WTC11 (cell line): ENCODE measurements around the gene VIPAS39. TPM values are rescaled to one million over a fixed set of nuclear protein-coding genes. Genes with fewer than 3 reads are reported as not detected.
A peak's percentile ranks its signal among the peaks of the same experiment; 100 is the strongest.

Experiments
- ATAC-seq: fragments of 200-7000 bp; cut with Tn5 transposase; 2 replicates; pipeline ENCODE4 v1.10.0; 2021; ENCODE audit warnings: mild to moderate bottlenecking, moderate library complexity
- CTCF ChIA-PET: fragments of 300-600 bp; sonication (Branson Sonifier 250); formaldehyde crosslinking; loops from one replicate; lab custom pipeline; 2021; ENCODE audit warnings: antibody characterized with exemption; lab: Charles Lee
- POLR2A ChIA-PET: fragments of 350-600 bp; sonication (Branson Sonifier 250); formaldehyde crosslinking; loops from one replicate; lab custom pipeline; 2021; ENCODE audit warnings: antibody characterized with exemption; lab: Charles Lee
- DNase-seq: peaks from one replicate; pipeline ENCODE4 v3.0.0; 2021; ENCODE audit warnings: low spot score
- H3K27ac Mint-ChIP-seq: 2 replicates; pipeline ENCODE4 v1.8.0; 2021; ENCODE audit warnings: mixed read lengths
- H3K27me3 Mint-ChIP-seq: 2 replicates; pipeline ENCODE4 v1.8.0; 2021; ENCODE audit warnings: low read depth, mild to moderate bottlenecking, moderate library complexity, mixed read lengths
- H3K36me3 Mint-ChIP-seq: 2 replicates; pipeline ENCODE4 v1.8.0; 2021; ENCODE audit warnings: mixed read lengths
- H3K4me1 Mint-ChIP-seq: 2 replicates; pipeline ENCODE4 v1.8.0; 2022; ENCODE audit warnings: mixed read lengths
- H3K4me3 Mint-ChIP-seq: 2 replicates; pipeline ENCODE4 v1.8.0; 2021; ENCODE audit warnings: mild to moderate bottlenecking, moderate library complexity, mixed read lengths
- H3K9me3 Mint-ChIP-seq: 2 replicates; pipeline ENCODE4 v1.8.0; 2021; ENCODE audit warnings: mixed read lengths
- AFF4 ChIP-seq: sonication (generic); formaldehyde crosslinking; IDR thresholded peaks from 2 replicates; pipeline ENCODE4 v1.8.1; 2023; ENCODE audit warnings: mild to moderate bottlenecking, missing genetic modification reagents, borderline replicate concordance
- AR ChIP-seq: fragments of 250-450 bp; sonication (Bioruptor Pico); IDR thresholded peaks from 2 replicates; pipeline ENCODE4 v1.9.0; 2021; ENCODE audit warnings: mild to moderate bottlenecking
- ARID4B ChIP-seq: sonication (generic); formaldehyde crosslinking; IDR thresholded peaks from 2 replicates; pipeline ENCODE4 v1.8.0; 2023; ENCODE audit warnings: missing genetic modification reagents, mild to moderate bottlenecking, borderline replicate concordance
- ATF6 ChIP-seq: sonication (generic); formaldehyde crosslinking; IDR thresholded peaks from 2 replicates; pipeline ENCODE4 v1.8.1; 2023; ENCODE audit warnings: mild to moderate bottlenecking, missing genetic modification reagents
- CTCF ChIP-seq: fragments of 200-600 bp; IDR thresholded peaks from 2 replicates; pipeline ENCODE4 v1.8.0; 2022; ENCODE audit warnings: antibody characterized with exemption
- ELF4 ChIP-seq: sonication (generic); formaldehyde crosslinking; IDR thresholded peaks from 2 replicates; pipeline ENCODE4 v1.8.1; 2022; ENCODE audit warnings: low read depth, mild to moderate bottlenecking, moderate library complexity, missing genetic modification reagents
- EMX1 ChIP-seq: fragments of 250-450 bp; sonication (Bioruptor Pico); IDR thresholded peaks from 2 replicates; pipeline ENCODE4 v1.8.0; 2021; ENCODE audit warnings: mild to moderate bottlenecking
- JAZF1 ChIP-seq: fragments of 250-450 bp; sonication (Bioruptor Pico); IDR thresholded peaks from 2 replicates; pipeline ENCODE4 v1.9.0; 2021; ENCODE audit warnings: moderate library complexity, mild to moderate bottlenecking, inconsistent platforms
- MAX ChIP-seq: sonication (generic); formaldehyde crosslinking; IDR thresholded peaks from 2 replicates; pipeline ENCODE4 v1.8.0; 2022; ENCODE audit warnings: mild to moderate bottlenecking, missing genetic modification reagents
- OVOL2 ChIP-seq: fragments of 250-450 bp; sonication (Bioruptor Pico); IDR thresholded peaks from 2 replicates; pipeline ENCODE4 v1.9.0; 2021; ENCODE audit warnings: mild to moderate bottlenecking, borderline replicate concordance
- SMAD4 ChIP-seq: sonication (generic); formaldehyde crosslinking; IDR thresholded peaks from 2 replicates; pipeline ENCODE4 v1.8.0; 2022; ENCODE audit warnings: mild to moderate bottlenecking, missing genetic modification reagents
- TEAD4 ChIP-seq: sonication (generic); formaldehyde crosslinking; IDR thresholded peaks from 2 replicates; pipeline ENCODE4 v1.8.0; 2022; ENCODE audit warnings: mild to moderate bottlenecking, missing genetic modification reagents
- USF2 ChIP-seq: sonication (generic); formaldehyde crosslinking; IDR thresholded peaks from 2 replicates; pipeline ENCODE4 v1.8.1; 2023; ENCODE audit warnings: mild to moderate bottlenecking, missing genetic modification reagents, moderate library complexity
- ZBTB43 ChIP-seq: sonication (generic); formaldehyde crosslinking; IDR thresholded peaks from 2 replicates; pipeline ENCODE4 v1.8.1; 2023; ENCODE audit warnings: mild to moderate bottlenecking, missing genetic modification reagents
- ZMAT4 ChIP-seq: fragments of 250-450 bp; sonication (Bioruptor Pico); IDR thresholded peaks from 2 replicates; pipeline ENCODE4 v1.9.0; 2021; ENCODE audit warnings: mild to moderate bottlenecking
- ZNF317 ChIP-seq: sonication (generic); formaldehyde crosslinking; IDR thresholded peaks from 2 replicates; pipeline ENCODE4 v1.8.1; 2023; ENCODE audit warnings: low read depth, mild to moderate bottlenecking, moderate library complexity, missing genetic modification reagents, borderline replicate concordance
- ZNF396 ChIP-seq: fragments of 250-450 bp; sonication (Bioruptor Pico); IDR thresholded peaks from 2 replicates; pipeline ENCODE4 v1.8.0; 2021; ENCODE audit warnings: mild to moderate bottlenecking, moderate library complexity, borderline replicate concordance
- ZNF671 ChIP-seq: fragments of 250-450 bp; sonication (Bioruptor Pico); IDR thresholded peaks from 2 replicates; pipeline ENCODE4 v1.8.0; 2021; ENCODE audit warnings: mild to moderate bottlenecking
- total RNA-seq: library from RNA; stranded (reverse); gene quantifications from 3 replicates; pipeline ENCODE4 v1.2.3, GENCODE V29; 2021

The VIPAS39 gene
- total RNA-seq, 1 experiment from 2014 or later, result 17.0 TPM

GRCh38 chr14:77475432-77476115, 18.2 kb upstream of the VIPAS39 start:
- ATAC-seq, result peak; percentile 20
- no peaks in the 10 kb centered on the region for H3K36me3 Mint-ChIP-seq
- H3K27me3 Mint-ChIP-seq, result no peaks in the 10 kb centered on the region
- ChIA-PET CTCF (interaction anchor here (1.0 kb wide), 1 partner anchor 17 kb away, joined by 6 read pairs; no protein-coding TSS in a partner anchor), POLR2A (no interaction called here)
- TF ChIP-seq MAX (CRISPR knock-in tag) (no peak), TEAD4 (CRISPR knock-in tag) (no peak), AFF4 (no peak), EMX1 (CRISPR knock-in tag) (no peak), ARID4B (CRISPR knock-in tag) (no peak), ATF6 (CRISPR knock-in tag) (no peak), JAZF1 (no peak), AR (CRISPR knock-in tag) (no peak), ZNF317 (CRISPR knock-in tag) (no peak), ZBTB43 (CRISPR knock-in tag) (no peak), OVOL2 (CRISPR knock-in tag) (no peak), ZMAT4 (CRISPR knock-in tag) (no peak), USF2 (CRISPR knock-in tag) (no peak), ZNF396 (CRISPR knock-in tag) (no peak), ZNF671 (no peak), ELF4 (no peak), CTCF (no peak), SMAD4 (no peak)
- no peak overlapping the region for H3K27ac Mint-ChIP-seq
- DNase-seq, result no peak
- peaks cover 26% of the 10 kb centered on the region for H3K4me1 Mint-ChIP-seq
- no peak overlapping the region for H3K4me3 Mint-ChIP-seq
- H3K9me3 Mint-ChIP-seq, result no peaks in the 10 kb centered on the region
